Measurements from ENCODE around the gene FRS2. TPM values are rescaled to one million over a fixed set of nuclear protein-coding genes. Genes with fewer than 3 reads are reported as not detected.

FRS2 gene
- total RNA-seq, 1 donor from 2014 or later: 49.3 TPM

DNA sequence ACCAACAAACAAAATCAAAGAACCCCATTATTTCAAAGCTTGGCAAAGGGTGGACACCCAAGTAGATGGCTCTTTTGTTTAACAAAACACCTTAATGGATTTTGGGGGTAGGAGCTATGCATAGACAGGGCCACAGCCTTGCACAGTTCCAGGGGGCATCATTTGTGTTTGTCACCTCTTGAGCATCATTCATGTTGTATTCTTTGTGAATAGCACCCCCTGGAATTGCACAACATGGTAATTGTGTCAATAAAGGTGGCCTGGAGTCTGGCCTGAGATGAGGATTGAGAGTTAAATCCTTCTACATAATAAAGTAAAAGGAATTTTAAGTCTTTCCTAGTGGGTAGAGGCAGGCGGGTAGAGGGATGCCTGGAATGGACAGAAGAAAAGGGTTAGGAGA lies 3.3 kb upstream of the FRS2 start:
- DNase-seq: no peak

DNA sequence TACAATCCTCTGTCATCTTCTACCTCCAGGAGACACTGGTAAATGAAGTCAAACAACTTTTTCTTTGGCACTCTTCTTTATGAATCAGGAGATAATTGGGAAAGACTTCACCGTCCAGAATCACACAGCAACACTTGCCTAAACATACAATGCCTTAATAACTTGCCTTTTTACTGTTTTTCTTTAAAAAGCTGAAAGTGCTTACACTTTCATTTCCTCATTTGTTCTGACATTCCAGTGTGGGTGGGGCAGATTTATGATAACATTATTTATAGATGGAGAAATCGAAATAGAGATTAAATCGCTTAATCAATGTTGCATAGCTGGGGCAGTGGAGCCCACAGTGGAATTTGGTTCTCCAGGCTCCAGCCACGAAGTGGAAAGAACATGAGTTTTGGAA lies 2.8 kb upstream of the FRS2 start:
- DNase-seq: no peak

GRCh38 chr12:69468237-69469026 lies 1.8 kb upstream of the FRS2 start:
- no peak for DNase-seq

GRCh38 chr12:69469854-69470188 lies 367 bp upstream of the FRS2 start:
- no peak for DNase-seq

GRCh38 chr12:69471076-69471430 lies 865 bp downstream of the FRS2 start:
- no peak for DNase-seq

GRCh38 chr12:69471667-69472385 lies 1.6 kb downstream of the FRS2 start:
- DNase-seq: no peak

DNA sequence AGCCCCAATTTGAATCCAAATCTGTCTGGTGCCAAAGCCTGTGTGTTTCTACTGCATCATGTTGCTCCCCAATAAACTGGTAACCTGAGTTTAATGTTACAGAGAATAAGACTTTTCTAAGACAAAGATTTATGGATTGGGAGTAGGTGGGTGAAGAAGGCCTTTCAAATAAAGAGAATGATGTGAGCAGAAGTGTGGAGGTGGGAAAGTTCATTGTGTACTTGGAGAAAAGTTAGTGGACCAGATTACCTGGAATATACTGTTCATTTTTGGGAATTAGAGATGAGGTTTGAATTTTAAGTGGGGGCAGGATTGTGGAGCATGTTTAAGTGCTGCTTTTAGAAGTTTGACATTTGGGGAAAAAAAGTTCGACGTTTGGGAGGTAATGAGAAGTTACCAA lies 3.1 kb downstream of the FRS2 start:
- no peak for DNase-seq

DNA sequence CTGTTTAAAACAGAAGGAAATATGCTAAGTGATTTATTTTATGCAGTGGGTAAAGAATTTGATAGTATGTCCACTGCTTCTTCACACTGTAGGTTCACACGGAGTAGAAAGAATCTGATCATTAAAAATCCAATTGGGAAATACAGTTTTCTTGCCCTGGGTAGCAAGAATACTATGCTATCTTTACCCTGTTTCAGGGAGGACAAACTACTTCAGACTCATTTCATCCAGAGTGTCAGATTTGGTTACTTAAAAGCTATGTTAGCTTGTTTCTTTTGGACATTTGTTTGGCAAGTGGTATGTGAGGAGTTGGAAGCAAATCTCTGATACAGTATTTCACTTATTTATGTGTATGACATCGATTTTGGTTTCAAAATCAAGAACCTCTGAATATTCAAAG lies 4.3 kb downstream of the FRS2 start:
- no peak for DNase-seq

DNA sequence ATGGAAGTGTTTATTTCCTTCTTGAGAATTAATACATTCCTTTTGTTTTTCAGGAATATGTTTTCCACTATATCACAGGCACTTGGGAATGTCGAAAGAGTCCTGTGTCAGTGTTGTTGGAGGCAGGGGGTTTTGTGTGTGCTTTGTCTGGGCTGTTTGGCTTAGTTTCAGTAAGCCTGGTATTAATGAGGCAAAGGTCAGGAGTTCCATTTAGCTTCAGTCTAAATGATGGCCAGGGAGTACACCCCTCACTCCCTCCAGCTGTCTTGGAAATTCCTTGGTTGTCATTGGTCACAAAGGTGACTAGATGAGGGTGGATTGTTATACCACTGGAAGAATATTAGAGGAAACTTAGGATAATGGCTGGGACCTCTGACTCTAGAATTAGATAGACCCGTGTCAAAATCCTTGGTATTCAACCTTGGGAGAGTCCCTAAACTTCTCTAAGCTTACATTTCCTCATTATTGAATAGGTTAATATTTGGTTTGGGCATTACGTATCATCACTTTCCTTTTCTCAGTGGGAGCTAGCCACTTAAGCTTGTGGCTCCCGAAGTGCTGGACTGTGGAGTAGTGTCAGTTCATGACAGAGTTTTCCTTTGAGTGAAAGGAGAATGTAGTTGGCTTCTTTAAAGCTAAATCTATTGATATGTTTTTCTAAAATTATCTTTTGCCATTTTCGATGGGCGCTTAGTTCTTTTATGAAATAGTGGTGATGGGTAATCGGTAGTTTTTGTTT lies 5.2 kb downstream of the FRS2 start:
- DNase-seq: peak; percentile 34

DNA sequence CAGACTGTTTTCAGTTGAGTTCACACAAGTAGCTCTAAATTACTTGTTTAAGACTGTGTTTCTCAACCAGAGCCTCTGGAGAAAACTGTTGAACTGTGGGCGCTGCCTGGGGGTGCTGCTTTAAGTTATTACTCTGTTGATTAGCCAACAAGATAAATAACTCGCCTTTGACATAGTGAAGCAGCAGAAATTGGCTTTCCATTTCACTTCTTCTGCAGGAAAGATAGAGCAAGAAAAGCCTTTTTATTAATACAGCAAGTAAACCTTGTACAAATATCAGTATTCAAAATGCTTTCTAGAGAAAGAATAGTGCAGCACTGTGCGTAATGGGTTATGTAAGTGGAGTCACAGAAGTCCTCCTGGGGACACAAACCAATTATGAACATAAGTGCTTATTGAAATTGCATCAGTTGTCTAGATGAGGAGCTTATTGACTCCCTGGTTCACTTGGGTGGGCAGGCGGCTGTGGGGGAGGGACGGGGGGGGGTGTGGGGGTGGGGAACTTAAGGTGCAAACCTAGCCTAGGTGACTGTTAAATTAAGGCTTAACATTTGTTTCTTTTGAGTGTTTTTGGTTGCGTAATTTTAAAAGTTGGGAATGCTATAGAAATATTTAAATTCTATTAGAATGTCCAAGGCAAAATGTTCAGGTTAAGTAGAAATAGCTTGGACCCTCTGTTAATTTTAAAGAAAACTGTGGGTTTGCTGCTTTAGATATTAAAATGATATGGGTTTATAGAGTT lies 6.3 kb downstream of the FRS2 start:
- no peak for DNase-seq

DNA sequence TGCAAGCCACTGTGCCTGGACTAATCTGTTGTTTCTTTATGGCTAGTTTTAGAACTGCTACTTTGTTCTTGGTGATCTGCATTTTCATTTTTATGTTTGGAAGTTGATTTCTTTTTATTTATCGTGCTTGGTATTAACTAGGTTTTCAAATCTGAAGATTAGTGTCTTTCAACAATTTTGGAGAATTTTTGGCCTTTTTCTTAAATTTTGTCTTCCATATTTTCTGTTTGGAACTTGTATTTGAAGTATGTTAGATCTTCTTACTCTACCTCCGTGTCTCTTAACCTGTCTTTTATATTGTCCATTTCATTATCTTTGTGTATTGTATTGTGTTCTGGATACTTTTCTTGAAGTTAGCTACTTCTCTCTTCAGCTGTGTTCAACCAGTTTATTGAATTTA lies 9.5 kb downstream of the FRS2 start:
- no peak for DNase-seq

DNA sequence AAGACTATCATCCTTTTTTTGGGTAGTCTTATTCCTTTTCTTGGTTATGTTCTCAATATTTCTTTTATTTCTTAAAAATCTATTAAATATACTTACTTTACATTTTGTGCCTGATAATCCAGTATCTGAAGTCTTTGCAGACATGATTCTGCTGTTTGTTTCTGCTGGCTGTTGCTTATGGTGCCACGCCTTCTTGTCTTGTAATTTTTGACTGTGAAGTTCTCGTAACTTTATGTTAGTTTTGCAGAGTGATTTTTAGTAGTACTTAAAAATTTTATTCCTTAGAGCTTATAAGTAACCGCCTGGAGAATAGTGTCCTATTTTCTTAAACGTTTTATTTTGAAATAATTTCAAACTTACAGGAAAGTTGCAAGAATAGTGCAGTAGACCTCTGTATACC lies 10.5 kb downstream of the FRS2 start:
- no peak for DNase-seq

- DNase-seq: no peak
Observed at GRCh38 chr12:69481133-69481532, 10.9 kb downstream of the FRS2 start.

GRCh38 chr12:69483700-69484099 lies 13.5 kb downstream of the FRS2 start:
- no peak for DNase-seq

DNA sequence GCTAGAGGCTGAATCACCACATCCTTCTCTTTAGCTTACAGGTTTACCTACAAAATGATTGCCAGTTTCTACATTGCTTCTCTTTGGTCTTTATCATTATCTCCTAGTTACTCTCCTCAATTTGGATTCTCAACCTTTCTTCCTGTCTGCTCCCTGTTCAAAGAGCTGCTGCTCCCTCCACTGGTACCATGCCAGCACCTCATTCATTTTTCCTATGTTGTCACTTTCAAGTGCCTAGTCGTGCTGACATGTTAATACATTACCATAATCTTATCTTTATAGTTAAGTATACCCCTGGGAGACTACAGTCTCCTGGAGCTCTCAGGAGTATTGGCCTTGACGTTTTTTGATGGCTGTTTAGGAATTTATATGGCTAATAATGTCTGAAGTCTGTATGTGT lies 14.2 kb downstream of the FRS2 start:
- DNase-seq: no peak

DNA sequence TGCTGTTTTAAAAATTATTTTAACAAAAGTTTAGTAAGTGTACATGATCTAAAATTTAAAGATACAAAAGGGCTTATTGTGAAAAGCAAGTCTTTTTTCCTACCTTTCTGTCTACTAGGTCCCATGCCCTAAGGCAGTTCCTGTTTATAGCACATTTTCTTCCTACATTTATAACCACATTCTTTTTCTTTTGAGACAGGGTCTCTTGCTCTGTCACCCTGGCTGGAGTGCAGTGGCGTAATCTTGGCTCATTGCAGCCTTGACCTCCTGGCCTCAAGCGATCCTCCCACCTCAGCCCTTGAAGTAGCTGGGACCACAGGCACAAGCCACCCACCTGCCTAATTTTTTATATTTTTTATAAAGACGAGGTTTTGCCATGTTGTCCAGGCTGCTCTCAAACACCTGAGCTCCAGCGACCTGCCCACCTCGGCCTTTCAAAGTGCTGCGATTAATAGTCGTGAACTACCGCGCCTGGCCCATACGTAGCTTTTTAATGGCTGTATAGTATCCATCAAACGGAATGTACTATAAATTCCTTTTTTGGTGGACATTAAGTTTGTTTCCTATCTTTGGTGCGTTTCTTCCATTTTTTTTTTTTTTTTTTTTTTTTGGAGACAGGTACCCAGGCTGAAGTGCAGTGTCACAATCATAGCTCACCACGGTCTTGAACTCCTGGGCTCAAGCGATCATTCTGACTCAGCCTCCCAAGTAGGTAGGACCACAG lies 20.9 kb downstream of the FRS2 start:
- DNase-seq: no peak

DNA sequence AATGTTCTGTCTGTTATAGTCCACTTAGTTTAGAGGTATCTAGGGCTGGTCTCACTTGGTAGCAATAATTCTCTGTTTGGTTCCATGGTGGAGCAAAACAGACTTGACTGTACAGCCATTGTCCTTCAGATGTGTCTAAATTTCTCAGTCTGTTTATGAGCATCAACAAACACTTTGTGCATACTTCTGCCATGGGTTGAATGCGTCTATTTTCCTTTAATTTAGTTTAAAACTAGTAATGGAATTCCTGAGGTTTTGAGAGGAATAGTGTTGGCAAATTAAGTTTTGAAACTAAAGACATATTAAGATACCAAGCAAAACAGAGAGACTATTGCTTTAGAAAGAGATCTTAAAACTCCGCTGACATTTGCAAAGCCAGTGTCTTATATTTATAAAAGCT lies 22.6 kb downstream of the FRS2 start:
- DNase-seq: no peak

- no peak for DNase-seq
Observed at GRCh38 chr12:69495071-69495470, 24.9 kb downstream of the FRS2 start.

GRCh38 chr12:69497308-69498026 lies 27.3 kb downstream of the FRS2 start:
- no peak for DNase-seq

DNA sequence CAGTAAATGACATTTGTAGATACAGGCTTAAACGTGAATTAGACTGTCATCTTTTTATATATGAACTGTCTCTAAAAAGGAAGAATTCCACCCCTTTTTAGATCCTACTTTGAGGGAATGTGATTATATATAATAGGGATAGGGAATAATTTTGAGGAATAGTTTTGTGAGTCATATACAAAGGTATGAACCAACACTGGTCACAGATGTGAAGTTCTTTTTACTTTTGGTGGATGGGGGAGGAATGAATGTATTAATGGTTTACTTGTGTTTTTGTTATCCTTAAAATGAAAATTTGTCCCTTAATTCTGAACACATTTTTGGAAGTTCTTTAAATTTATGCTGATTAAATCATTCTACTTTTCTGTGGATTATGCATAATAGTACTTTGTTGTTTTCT lies 30.4 kb downstream of the FRS2 start:
- DNase-seq: no peak

- DNase-seq: no peak
Observed at GRCh38 chr12:69501154-69501895, 31.1 kb downstream of the FRS2 start.

Measured in skin of body (tissue), 2 donors.